Anterior cingulate cortex (tissue), 58 donors: Measurements from ENCODE around the gene TRIP12.
"Not testable (repeated sequence)": the region's sequence is repeated elsewhere in the genome, so short reads cannot be mapped to it uniquely, and the experiment has no call there.

Experiments
- DNase-seq, 58 donors: peaks; one replicate each; lab custom pipeline; 2025; lab: John Stamatoyannopoulos, UW

TRIP12 gene

DNA sequence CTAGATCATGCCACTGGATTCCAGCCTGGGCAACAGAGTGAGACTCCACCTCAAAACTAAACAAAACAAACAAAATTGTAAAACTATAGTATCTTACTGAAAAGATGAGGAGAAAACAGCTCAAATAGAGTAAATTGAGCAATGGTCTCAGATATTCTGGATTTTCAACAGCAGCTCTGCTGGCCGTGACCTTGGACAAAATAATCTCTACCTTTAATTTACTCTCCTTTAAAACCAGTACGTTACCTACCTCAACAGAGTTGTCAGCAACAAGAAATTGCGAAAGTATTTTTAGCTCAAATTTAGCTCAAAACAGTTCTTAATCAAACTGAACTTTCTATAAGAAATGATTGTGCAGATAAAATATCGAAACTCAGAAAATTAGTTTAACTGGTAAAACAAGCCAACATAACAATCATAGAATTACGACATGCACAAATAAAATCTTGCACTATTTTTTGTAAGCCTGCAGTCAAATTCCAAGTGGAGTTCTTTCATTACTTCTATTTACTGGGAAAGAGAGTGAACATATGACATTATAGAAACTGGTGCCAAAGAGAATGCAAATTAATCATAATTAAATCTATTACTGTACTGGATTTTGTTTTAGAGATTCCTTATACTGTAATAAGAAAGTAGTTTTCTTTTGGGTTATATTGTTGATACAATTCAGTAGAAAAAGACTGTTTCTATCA, 40.8 kb downstream of the TRIP12 start:
- DNase-seq: no peak

DNA sequence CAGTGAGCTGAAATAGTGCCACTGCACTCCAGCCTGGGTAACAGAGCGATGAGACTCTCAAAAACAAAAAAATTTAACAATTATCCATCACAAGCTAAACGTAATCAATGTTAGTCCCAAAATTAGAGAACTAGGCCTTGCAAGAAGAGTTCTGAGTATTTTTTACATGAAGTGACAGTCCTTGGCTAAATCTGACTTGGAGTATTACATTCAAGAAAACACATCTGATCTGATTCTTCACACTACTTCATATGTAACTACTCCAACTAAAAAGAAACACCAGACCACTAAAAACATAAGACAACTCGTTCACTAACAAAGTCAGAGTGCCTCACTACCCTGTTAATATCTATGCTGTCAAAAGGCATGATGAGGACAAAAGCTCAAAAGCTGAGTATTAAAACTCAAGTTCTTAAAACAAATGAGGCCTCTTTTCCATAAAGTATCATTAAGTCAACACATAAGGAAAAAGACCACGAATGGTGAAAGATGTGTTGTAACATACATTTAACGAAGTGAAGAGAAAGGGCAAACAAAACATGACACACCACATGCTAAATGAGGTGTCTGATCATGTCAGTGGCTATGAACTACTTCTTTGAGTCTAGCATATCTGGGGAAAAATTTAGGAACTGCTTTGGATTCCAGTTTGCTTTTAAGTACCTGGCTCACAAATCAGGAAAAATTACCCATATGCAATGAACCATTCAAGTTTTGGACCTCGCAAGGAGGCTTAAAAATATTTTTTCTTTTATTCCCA, 42.4 kb downstream of the TRIP12 start:
- DNase-seq: no peak

DNA sequence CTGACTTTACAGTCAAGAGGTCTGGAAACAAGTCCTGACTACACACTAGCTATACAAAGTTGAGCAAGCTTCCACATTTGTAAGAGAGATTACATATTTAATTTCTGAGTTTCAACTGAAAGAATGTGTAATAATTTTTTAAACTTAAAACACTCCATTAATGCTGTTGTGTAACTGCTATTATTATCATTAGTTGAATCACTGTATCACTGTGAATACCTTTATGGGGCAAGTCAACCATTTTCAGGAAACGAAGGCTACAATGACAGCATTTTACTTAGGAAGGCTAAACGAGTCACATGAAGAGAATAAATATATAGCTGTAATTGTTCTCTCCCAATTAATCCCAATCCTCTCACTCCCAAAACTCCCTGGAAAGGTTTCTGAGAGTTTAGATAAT, 46.3 kb downstream of the TRIP12 start:
- DNase-seq: no peak

GRCh38 chr2:229874647-229875046, 47.2 kb downstream of the TRIP12 start:
- no peak for DNase-seq

DNA sequence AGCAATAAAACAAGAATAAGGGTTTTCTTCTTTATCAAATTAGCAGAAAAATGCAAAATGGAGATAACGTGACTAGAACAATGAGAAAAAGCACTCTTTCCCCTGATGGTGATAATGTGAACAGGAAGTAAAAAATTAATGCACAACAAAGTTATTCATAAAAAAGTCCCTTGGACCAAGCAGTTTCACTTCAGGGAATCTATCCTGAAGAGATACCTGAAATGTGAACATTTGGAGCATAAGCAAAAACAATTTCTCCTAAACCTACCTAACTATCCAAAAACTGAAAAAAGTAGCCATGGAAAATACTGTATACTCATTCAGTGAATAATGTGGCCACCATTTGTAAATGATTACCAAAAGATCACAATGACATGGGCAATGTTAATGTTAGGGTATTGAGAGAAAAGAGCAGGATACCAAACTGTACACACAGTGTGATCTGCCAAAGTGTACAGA, 48.7 kb downstream of the TRIP12 start:
- DNase-seq: no peak

DNA sequence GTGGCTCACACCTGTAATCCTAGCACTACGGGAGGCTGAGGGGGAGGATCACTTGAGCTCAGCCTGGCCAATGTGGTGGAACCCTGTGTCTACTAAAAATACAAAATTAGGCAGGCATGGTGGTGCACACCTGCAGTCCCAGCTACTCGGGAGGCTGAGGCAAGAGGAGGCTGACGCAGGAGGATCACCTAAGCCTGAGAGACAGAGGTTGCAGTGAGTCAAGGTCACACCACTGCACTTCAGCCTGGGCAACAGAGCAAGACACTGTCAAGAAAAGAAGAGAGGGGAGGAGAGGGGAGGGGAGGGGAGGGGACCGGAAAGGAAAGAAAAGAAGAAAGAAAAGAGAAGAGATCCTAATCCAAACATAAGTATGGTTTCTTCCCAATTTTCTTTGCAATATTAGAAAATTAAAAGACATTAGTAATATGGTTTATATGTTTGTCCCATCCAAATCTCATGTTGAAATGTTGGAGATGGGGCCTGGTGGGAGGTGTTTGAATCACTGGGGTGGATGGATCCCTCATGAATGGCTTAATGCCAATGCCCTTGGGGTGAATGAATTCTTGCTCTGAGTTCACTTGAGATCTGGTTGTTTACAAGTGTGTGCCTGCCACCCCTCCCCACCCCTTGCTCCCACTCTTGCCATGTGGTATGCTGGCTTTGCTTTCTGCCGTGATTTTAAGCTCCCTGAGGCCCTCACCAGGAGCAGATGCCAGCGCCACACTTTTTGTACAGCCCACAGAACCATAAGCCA, 50.7 kb downstream of the TRIP12 start:
- DNase-seq: no peak

DNA sequence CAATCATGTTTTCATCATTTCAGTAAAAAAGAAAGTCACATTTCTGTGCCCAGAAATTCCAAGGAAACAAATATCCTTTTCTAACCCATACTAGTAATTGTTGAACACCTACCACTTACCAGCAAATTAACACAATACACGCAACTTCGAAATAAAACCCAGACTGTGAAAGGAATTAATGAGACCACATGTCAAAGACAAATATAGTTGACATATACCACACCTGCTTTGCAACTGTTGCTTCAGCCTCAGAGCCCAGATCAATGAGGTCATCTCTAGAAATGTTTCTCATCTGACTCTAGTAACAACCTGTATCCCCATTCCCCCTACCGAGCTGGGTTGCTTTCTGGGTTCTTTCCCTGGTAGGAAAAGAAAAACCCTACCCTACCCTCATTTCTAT, 52.6 kb downstream of the TRIP12 start:
- no peak for DNase-seq

- no peak for DNase-seq
These were observed 53.0 kb downstream of the TRIP12 start for GRCh38 chr2:229868794-229869193.

DNA sequence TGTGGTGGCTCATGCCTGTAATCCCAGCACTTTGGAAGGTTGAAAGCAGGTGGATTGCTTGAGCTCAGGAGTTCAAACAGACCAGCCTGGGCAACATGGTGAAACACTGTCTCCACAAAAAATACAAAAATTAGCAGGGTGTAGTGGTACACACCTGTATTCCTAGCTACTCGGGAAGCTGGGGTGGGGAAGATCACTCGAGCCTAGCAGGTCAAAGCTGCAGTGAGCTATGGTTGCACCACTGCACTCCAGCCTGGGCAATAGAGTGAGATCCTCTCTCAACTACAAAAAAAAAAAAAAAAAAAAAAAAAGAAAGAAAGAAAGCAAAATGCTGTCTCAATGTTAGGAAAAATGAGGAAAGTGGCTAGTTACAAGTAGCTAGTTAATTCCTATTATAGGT, 56.8 kb downstream of the TRIP12 start:
- DNase-seq: no peak

GRCh38 chr2:229861431-229861830, 60.4 kb downstream of the TRIP12 start:
- no peak for DNase-seq

- no peak for DNase-seq
These were observed 61.5 kb downstream of the TRIP12 start for GRCh38 chr2:229860334-229860733.

DNA sequence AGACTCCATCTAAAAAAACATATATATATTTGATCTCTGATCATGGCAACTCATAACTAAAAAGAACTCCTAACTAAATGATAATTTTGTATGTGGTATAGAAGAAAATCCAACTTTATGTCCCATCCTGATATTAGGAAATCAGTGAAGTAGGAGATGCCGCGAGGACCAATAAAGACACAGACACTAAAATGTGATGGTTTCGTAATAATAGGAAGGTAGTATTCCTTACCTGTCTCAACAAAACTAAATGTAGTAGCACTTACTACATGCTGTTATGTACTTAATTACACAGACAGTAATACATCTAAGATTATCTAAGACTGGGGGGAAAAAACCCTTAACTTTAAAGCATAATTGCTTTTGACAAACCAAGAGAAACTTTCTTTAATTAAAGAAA, 63.5 kb downstream of the TRIP12 start:
- DNase-seq: no peak

- DNase-seq: no peak
These were observed 64.2 kb downstream of the TRIP12 start for GRCh38 chr2:229857634-229858033.

GRCh38 chr2:229856413-229856812, 65.4 kb downstream of the TRIP12 start:
- DNase-seq: no peak

DNA sequence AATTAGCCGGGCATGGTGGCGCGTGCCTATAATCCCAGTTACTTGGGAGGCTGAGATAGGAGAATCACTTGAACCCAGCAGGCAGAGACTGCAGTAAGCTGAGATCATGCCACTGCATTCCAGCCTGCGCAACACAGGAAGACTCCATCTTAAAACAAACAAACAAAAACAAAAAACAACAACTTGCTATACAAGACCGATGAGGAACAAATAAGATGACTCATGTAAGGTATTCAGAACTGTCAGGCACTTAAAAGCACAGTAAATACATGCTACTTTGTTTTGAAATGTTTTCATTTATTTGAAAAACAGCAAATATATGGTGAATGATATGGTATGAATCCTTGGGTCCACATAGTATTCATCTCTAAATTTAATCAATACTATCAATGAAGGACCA, 66.7 kb downstream of the TRIP12 start:
- no peak for DNase-seq

DNA sequence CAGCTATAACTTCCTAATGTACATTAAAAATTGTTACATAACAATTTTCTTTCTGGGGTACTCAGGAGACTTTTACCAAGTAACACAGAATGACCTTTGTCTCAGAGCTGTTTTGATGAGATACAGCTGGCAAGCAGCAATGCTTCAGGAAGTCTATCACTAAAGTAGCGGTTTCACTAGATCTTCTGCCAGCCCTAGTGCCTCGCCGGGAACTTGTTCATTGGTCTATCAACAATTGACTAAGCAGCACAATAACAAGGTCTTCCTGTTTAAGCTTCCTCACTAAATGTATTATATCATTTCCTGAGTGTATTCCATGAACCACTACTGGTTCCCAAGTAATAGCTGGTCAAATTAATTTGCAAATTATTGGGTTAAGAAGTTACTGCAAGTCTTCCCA, 69.2 kb downstream of the TRIP12 start:
- DNase-seq: no peak

- DNase-seq: no peak
These were observed 69.9 kb downstream of the TRIP12 start for GRCh38 chr2:229851870-229852269.

DNA sequence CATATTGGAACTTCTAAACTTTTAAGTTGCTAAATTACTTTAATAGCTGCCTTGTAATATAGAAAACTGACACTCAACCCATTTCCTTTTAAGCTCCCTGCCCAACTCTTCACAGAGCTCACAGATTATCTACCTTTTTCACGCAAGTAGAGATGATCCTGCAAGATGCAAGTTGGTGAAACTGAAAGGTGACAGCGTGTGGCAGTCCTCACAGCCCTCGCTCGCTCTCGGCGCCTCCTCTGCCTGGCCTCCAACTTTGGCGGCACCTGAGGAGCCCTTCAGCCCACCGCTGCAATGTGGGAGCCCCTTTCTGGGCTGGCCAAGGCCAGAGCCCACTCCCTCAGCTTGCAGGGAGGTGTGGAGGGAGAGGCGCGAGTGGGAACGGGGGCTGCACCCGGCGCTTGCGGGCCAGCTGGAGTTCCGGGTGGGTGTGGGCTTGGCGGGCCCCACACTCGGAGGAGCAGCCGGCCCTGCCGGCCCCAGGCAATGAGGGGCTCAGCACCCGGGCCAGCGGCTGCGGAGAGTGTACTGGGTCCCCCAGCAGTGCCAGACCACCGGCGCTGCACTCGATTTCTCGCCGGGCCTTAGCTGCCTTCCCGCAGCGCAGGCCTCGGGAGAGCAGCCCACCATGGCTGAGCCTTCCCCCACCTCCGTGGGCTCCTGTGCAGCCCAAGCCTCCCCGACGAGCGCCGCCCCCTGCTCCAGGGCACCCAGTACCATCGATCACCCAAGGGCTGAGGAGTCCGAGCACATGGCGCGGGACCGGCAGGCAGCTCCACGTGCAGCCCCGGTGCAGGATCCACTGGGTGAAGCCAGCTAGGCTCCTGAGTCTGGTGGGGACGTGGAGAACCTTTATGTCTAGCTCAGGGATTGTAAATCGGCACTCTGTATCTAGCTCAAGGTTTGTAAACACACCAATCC, 71.2 kb downstream of the TRIP12 start:
- DNase-seq: not testable (repeated sequence)

DNA sequence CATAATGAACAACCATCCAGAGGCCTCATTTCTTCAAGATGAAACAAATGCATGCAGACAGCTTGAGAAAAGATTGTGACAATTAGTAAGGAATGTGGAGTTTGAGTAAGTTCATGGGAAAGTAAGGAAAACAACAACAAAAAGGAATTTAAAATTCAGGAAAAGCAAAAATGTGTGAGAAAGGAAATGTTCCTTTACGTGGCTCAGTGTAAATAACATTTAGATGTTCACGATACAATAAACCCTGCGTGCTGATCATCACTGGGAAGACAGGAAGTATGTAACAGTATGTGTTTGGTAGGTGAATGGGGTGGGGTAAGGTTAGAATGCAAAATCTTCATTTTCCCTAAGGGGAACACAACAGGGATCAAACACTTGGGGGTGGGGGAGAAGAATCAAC, 72.7 kb downstream of the TRIP12 start:
- no peak for DNase-seq

DNA sequence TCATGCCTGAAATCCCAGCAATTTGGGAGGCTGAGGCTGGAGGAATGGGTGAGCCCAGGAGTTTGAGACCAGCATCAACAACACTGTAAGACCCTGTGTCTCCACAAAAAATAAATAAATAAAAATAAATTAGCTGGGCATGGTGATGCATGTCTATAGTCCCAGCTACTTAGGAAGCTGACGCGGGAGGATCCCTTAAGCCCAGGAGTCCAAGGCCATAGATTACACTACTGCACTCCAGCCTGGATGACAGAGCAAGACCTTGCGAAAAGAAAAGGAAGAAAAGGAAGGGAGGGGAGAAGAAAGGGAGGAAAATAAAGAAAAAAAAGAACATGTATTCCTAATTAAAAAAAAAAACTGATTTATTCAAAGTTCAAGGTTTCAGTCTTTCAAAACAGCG, 78.2 kb downstream of the TRIP12 start:
- no peak for DNase-seq
